ENCODE measurements around the gene RABGAP1L.

RABGAP1L gene

DNA sequence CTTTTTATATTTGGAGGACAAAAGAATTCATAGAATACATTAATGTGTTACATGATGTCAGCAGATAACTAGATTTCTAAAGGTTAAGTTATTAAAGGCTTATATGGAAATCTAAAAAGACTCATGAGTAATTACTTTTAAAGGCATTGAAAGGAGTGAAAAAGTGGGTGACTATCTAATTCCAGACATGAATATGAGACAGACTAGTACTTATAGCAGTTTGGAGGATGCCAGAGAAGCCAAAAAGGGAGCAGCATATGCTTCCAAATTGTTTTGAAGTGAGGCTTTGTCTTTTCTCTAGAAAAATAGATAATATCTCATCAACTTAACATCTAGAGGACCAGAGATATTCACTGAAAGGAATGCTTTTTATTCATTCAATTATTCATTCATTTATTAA, 564.9 kb downstream of the RABGAP1L start:
- Mint-ChIP-seq H3K4me1 (no peaks in the 10 kb centered on the region), H3K27me3 (no peaks in the 10 kb centered on the region), H3K9me3 (no peaks in the 10 kb centered on the region), H3K4me3 (no peak overlapping the region), H3K27ac (no peak overlapping the region), H3K36me3 (no peaks in the 10 kb centered on the region)
- CTCF ChIA-PET: no interaction called here
- no peak for DNase-seq

DNA sequence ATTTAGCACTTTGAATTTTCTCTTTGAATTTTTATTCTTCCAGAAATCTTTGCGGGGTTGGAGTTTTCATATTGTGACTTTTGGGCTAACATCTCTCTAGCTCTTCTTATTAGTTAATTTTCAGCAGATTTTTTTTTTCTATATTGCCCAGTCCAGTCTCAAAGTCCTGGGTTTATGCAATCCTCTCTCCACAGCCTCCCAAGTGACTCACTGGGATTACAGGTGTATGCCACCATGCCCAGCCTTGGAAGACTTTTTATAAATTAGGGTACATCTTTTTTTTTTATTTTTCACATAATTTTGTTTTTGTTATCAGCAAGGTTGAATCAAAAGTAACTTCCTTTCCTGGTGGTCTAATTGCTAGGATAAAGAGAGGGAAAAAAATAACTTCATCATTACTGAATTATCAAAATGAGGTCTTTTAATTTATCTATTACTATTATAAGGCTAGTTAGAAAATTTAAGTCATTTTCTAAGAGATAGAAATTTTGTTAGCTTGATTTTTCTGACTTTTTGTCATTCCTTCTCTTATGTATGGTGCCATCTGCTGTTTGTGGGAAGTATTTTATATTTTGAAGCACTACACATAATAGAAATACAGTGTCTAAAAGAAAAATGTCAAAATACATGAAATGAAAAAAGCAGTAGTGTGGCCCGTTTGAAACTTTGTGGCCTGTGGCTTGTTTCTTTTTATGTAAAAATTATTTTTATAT, 567.0 kb downstream of the RABGAP1L start:
- no peak for DNase-seq
- Mint-ChIP-seq H3K27ac (no peak overlapping the region), H3K9me3 (no peaks in the 10 kb centered on the region), H3K4me1 (no peaks in the 10 kb centered on the region), H3K36me3 (no peaks in the 10 kb centered on the region), H3K4me3 (no peak overlapping the region), H3K27me3 (no peaks in the 10 kb centered on the region)
- CTCF ChIA-PET: interaction anchor here (0.7 to 3.3 kb wide), 4 partner anchors 10 to 468 kb away, joined by 3 to 18 read pairs (median 5); no protein-coding TSS in a partner anchor

DNA sequence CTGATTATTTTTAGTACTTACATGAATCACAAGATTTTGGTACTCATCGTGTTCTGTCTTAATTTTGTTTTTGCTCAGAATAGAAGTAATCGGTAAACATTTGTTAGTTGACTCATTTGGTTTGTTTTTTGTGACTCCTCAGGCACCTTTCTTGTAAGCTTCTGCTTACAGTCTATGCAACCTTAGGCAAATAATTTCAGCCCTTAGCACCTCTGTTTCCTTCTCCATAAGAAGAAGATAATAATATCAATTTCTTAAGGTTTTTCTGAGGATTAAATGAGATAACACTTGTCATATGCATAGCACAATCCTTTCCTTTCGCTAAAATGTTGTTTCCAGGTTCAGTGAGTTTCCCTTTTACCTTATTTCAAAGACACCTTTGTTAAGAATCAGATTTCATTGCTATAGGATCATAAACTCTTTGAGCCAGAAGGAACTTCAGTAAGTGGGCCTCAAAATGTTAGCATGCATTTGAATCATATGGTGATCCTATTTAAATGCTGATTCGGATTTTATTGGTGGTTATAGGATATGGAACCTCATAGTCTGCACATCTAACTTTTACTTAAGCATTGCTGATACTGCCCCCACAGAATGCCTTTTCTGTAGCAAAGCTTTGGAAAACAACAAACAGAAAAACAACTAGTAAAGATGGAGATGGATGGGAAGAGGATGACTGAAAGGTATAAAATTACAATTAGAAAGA, 567.7 kb downstream of the RABGAP1L start:
- Mint-ChIP-seq H3K4me1 (no peaks in the 10 kb centered on the region), H3K27ac (no peak overlapping the region), H3K9me3 (no peaks in the 10 kb centered on the region), H3K4me3 (no peak overlapping the region), H3K36me3 (no peaks in the 10 kb centered on the region), H3K27me3 (no peaks in the 10 kb centered on the region)
- no peak for DNase-seq
- CTCF ChIA-PET: interaction anchor here (0.7 to 3.3 kb wide), 4 partner anchors 9 to 469 kb away, joined by 3 to 18 read pairs (median 5); no protein-coding TSS in a partner anchor

DNA sequence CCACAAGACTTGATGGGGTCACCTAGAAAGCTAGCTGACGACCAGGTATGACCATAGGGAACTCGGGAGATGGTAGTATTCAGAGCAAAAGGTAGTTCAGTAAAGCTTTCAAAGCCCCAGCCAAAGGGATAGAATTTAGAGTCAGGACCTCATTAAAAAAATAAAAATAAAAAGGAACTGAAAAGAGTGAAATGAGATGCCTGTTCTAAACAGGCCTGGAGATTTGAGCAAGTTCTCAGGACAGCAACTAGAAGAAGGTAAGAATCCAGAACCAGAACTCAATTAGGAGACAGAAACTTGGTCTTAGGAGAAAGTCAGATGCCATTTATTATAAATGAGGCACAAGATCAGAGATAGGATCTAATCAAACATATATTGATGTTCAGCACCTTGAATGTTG, 575.0 kb downstream of the RABGAP1L start:
- Mint-ChIP-seq H3K9me3 (peaks cover 2% of the 10 kb centered on the region), H3K4me3 (no peak overlapping the region), H3K27ac (no peak overlapping the region), H3K27me3 (no peaks in the 10 kb centered on the region), H3K4me1 (no peaks in the 10 kb centered on the region), H3K36me3 (peaks cover 2% of the 10 kb centered on the region)
- no peak for DNase-seq
- CTCF ChIA-PET: no interaction called here

DNA sequence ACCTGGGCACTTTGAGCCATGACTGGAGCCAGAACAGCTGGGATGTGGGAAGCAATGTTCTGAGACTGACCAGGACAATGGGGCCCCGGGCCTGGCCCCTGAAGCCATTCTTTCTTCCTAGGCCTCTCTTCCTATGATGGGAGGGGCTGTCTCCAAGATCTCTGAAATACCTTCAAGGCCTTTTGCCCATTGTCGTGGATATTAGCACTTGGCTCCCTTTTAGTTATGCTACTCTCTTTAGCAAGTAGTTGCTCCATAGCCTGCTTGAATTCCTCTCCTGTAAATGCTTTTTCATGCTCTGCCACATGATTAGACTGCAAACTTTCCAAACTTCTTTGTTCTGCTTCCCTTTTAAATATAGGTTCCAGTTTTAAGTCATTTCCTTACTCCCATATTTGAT, 577.5 kb downstream of the RABGAP1L start:
- Mint-ChIP-seq H3K4me3 (no peak overlapping the region), H3K36me3 (peaks cover 2% of the 10 kb centered on the region), H3K4me1 (no peaks in the 10 kb centered on the region), H3K27ac (no peak overlapping the region), H3K9me3 (peaks cover 2% of the 10 kb centered on the region), H3K27me3 (no peaks in the 10 kb centered on the region)
- CTCF ChIA-PET: interaction anchor here (1.4 kb wide), 1 partner anchor 11 kb away, joined by 4 read pairs; no protein-coding TSS in a partner anchor
- DNase-seq: no peak

DNA sequence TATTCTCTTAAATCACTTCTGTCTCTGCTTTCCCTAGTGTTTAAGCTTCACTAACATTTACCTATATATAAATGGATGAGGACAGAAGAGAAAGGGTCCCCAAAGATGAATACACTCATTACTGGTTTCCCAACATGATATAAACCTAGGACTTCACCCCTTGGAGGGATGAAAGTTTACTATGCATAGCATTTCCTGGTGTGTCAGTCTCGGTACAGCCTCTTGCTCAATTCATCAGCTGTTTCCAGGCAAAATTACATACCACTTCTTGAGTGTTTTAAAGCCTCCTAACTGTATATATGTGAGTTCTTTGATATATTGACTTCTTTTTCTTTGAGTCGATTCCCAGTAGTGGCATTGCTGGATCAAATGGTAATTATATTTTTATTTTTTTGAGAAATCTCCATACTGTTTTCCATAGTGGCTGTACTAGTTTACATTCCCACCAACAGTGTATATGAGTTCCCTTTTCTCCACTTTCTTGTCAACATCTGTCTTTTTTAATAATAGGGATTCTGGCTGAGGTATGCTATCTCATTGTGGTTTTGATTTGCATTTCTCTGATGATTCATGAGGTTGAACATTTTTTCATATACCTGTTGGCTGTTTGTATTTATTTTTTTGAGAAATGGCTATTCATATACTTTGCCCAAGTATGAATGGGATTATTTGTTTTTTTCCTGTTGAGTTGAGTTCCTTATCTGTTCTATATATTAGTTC, 581.1 kb downstream of the RABGAP1L start:
- Mint-ChIP-seq H3K27me3 (no peaks in the 10 kb centered on the region), H3K4me1 (no peaks in the 10 kb centered on the region), H3K27ac (no peak overlapping the region), H3K4me3 (no peak overlapping the region), H3K9me3 (peaks cover 2% of the 10 kb centered on the region), H3K36me3 (peaks cover 2% of the 10 kb centered on the region)
- CTCF ChIA-PET: interaction anchor here (0.6 to 2.3 kb wide), 2 partner anchors 337 to 478 kb away, joined by 5 to 9 read pairs; no protein-coding TSS in a partner anchor
- no peak for DNase-seq

DNA sequence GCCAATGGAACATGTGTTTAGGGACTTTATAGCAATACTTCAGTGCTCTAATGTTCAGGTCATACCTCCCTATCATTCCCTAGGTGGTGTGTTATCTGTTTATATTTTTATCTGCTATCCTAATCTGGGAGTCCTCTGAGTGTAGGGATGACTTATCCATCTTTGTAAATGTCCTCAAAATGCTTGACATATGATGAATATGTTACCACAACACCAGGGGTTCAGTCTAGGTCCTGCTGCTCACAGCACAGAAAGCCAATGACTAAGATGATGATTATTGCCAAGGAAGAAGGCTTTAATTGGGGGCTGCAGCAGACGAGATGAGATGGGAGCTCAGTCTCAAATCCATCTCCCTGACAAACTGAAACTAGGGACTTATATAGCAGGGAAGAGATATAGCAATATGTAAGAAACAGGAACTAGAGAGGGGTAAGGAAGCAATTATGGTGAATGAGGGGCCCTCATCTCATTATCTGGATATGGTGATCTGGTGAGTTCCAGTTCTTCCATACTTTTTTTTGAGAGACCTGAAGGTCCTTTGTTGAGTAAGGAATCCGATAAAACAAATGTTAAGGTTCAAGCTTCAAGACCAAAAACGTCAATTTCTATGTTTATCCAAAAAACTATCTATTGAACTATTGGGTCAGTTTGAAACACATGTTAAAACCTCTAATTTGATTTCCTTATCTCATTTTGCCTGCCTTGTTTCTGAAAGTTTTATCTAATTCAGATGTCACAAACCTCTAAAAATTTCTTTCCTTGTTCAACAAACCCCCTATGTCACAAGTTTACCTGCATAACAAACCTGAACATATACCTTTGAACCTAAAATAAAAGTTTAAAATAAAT, 583.7 kb downstream of the RABGAP1L start:
- H3K4me3 Mint-ChIP-seq: no peak overlapping the region
- CTCF ChIA-PET: interaction anchor here (1.0 to 6.5 kb wide), 2 partner anchors 178 to 480 kb away, joined by 3 to 49 read pairs; no protein-coding TSS in a partner anchor
- no peak overlapping the region for H3K27ac Mint-ChIP-seq

DNA sequence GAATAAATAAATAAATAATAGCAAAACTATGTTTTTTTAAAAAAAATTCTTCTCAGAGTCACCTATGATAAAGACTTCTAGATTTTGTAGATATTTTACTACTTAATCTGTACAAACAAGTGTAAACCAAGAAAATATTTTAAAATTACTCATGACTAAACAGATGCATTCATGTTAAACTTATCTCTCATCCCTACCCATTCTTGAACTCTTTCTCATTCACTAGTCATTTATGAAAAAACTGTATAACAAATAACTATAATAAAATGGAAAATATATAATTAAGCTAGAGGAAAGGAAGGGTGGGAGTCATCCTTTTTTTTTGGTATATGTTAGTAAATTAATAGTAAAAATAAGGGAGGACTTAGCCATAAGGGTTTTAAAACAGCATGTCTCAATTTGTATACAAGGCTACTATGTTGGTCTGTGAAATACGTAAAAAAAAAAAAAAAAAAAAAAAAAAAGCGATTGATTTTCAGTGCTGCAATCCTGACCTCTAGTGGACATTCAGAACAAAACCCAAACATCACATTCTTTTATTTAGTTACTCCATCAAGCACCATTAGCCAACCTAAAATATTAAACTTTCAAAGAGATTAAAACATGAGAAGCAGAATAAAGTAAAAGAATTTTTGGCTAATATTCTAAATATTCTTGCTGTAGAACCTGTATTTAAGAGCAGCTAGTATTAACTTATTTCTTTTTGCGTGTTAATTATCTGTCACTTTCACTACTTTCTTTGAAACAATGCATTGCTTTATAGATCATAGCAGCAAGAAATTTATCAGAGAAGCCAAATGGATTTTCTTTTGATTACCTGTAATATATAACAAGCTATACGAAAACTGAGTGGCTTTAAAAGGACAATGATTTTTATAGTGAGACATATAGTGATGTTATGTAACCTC, 584.6 kb downstream of the RABGAP1L start:
- no peaks in the 10 kb centered on the region for H3K36me3 Mint-ChIP-seq
- H3K27me3 Mint-ChIP-seq: no peaks in the 10 kb centered on the region
- no peak overlapping the region for H3K27ac Mint-ChIP-seq
- no peak overlapping the region for H3K4me3 Mint-ChIP-seq
- CTCF ChIA-PET: interaction anchor here (0.6 to 6.5 kb wide), 4 partner anchors 71 to 1918 kb away, joined by 3 to 49 read pairs (median 5); no protein-coding TSS in a partner anchor
- no peaks in the 10 kb centered on the region for H3K9me3 Mint-ChIP-seq
- no peak for DNase-seq
- no peaks in the 10 kb centered on the region for H3K4me1 Mint-ChIP-seq

More for the DNA sequence above, 583.7 kb downstream of the RABGAP1L start:
- no peak for DNase-seq
- no peaks in the 10 kb centered on the region for H3K9me3 Mint-ChIP-seq
- H3K36me3 Mint-ChIP-seq: no peaks in the 10 kb centered on the region
- H3K4me1 Mint-ChIP-seq: no peaks in the 10 kb centered on the region
- no peaks in the 10 kb centered on the region for H3K27me3 Mint-ChIP-seq

DNA sequence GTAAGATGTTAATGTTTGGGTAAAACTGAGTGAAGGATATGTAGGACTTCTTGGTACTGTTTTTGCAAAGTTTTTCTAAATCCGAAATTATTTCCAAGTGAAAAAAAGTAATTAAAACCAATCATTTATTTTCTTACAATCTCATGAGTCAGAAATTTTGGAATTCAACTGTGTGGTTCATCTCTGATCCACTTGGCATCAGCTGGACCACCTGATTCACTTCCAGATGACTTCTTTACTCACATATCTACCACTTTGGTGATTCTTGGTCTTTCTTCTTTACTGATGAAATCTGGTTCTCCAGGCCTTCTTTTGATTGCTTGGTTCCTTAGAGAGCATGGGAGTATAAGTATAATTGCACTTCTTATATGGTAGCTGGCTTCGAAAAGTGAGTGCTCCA, 585.6 kb downstream of the RABGAP1L start:
- CTCF ChIA-PET: interaction anchor here (1.2 to 6.5 kb wide), 4 partner anchors 254 to 482 kb away, joined by 3 to 49 read pairs (median 5); no protein-coding TSS in a partner anchor
- no peak for DNase-seq
- no peak overlapping the region for H3K4me3 Mint-ChIP-seq
- H3K27ac Mint-ChIP-seq: no peak overlapping the region
- no peaks in the 10 kb centered on the region for H3K36me3 Mint-ChIP-seq
- H3K27me3 Mint-ChIP-seq: no peaks in the 10 kb centered on the region
- no peaks in the 10 kb centered on the region for H3K9me3 Mint-ChIP-seq
- no peaks in the 10 kb centered on the region for H3K4me1 Mint-ChIP-seq

DNA sequence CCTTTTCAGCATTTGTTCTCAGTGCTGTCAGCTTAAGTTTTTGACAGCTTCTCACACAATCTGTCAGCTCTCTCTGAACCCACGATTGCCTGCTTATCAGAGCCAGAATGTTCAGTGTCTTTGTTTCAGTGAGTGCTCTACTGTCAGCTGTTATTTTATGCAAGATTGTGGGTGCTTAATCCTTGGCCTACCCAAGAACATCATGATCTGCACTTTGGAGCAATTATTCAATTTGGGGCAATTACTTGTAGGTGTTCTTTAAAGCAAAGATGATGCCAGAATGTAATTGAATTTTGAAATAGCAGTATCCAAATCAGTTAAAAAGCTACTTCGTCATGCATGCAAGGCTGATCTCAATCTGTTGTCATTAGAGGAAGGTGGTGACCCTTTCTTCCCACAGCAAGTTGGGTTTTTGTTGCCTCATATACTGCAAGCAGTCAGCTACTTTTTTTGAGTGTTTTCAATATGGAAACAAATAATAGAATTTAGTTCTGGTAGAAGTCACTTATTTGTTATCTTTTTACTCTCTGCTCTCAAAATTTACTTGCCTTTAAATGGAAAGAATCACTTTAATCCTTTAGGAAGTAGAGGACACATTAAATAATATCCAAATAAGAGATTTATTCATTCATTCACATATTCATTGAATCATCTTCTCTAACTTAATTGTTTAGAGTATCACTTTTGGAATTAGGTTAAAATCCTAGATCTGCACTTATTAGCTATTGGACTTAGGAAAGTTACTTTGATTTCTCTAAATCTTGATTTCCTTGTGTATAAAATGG, 586.9 kb downstream of the RABGAP1L start:
- no peaks in the 10 kb centered on the region for H3K9me3 Mint-ChIP-seq
- DNase-seq: no peak
- H3K36me3 Mint-ChIP-seq: no peaks in the 10 kb centered on the region
- H3K4me3 Mint-ChIP-seq: no peak overlapping the region
- H3K4me1 Mint-ChIP-seq: no peaks in the 10 kb centered on the region
- no peaks in the 10 kb centered on the region for H3K27me3 Mint-ChIP-seq
- no peak overlapping the region for H3K27ac Mint-ChIP-seq
- CTCF ChIA-PET: interaction anchor here (0.8 to 6.5 kb wide), 6 partner anchors 252 to 497 kb away, joined by 3 to 49 read pairs (median 3); no protein-coding TSS in a partner anchor

DNA sequence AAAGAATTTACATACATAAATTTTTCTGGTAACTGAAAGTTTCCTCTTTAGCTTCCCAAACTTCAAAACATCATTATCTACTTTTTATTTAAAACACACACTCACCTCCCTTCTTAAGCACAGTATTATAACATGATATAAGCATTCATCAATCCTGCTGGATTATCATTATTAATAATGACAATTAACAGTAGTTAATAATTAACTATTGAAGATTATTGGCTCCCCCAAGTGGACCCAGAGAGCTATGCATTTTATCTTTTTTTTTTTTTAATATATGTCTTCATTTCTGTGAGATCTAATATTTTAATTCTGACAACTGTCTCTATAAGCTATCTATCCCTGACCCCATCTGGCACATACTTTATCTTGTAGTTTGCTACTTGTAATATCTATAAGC, 588.3 kb downstream of the RABGAP1L start:
- H3K36me3 Mint-ChIP-seq: no peaks in the 10 kb centered on the region
- no peak for DNase-seq
- CTCF ChIA-PET: interaction anchor here (0.6 to 6.5 kb wide), 3 partner anchors 405 to 1124 kb away, joined by 3 to 49 read pairs (median 3); no protein-coding TSS in a partner anchor
- H3K4me3 Mint-ChIP-seq: no peak overlapping the region
- no peaks in the 10 kb centered on the region for H3K27me3 Mint-ChIP-seq
- no peaks in the 10 kb centered on the region for H3K4me1 Mint-ChIP-seq
- H3K27ac Mint-ChIP-seq: no peak overlapping the region
- H3K9me3 Mint-ChIP-seq: no peaks in the 10 kb centered on the region

DNA sequence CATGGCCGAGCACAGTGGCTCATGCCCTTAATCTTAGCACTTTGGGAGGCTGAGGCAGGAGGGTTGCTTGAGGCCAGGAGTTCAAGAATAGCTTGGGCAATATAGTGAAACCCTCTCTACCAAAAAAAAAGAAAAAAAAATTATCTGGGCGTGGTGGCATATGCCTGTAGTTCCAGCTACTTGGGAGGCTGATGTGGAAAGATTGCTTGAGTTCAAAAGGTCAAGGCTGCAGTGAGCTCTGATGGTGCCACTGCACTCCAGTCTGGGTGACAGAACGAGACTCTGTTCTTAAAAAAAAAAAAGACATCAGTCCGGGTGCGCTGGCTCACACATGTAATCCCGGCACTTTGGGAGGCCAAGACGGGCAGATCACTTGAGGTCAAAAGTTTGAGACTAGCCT, 589.3 kb downstream of the RABGAP1L start:
- Mint-ChIP-seq H3K4me3 (no peak overlapping the region), H3K4me1 (no peaks in the 10 kb centered on the region), H3K27ac (no peak overlapping the region), H3K9me3 (no peaks in the 10 kb centered on the region), H3K27me3 (no peaks in the 10 kb centered on the region), H3K36me3 (no peaks in the 10 kb centered on the region)
- no peak for DNase-seq
- CTCF ChIA-PET: no interaction called here

Data from activated naive CD4-positive, alpha-beta T cell treated with anti-CD3 and anti-CD28 coated beads, Interleukin-2, amount 10 ng/mL, durations not matched to agents 7 days and 5 days (primary cell).